DMS114 treated with DMSO at 0.1 percent for 48 hours (cell line): ENCODE results near the gene ACY1.
"Not testable (repeated sequence)": the region's sequence is repeated elsewhere in the genome, so short reads cannot be mapped to it uniquely, and the experiment has no call there.

Experiments used
- DNase-seq: peaks from one replicate; lab custom pipeline; 2025; ENCODE audit not compliant: unreplicated experiment; lab: John Stamatoyannopoulos, UW

ACY1 gene

DNA sequence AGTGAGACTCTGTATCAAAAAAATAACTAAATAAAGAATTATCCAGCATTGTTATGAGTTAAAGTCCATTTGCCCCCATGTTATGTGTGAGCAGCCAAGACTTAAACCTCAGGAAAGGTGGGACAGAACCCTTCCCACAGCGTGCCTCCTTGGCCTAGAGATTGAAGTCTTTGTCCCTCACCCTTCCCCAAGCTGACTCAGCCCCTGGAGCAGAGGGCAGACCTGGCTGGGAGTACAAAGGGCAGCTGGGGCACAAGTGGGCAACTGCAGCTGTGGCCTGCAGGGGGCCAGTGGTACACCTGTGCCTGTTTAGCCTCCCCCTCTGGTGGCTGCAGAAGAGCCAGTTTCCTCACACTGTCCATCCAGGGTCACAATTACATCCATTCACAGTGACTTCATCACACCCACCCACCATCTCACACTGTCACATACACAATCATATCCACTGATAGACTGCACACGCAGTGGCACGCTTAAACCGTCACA, 940 bp upstream of the ACY1 start:
- no peak for DNase-seq

DNA sequence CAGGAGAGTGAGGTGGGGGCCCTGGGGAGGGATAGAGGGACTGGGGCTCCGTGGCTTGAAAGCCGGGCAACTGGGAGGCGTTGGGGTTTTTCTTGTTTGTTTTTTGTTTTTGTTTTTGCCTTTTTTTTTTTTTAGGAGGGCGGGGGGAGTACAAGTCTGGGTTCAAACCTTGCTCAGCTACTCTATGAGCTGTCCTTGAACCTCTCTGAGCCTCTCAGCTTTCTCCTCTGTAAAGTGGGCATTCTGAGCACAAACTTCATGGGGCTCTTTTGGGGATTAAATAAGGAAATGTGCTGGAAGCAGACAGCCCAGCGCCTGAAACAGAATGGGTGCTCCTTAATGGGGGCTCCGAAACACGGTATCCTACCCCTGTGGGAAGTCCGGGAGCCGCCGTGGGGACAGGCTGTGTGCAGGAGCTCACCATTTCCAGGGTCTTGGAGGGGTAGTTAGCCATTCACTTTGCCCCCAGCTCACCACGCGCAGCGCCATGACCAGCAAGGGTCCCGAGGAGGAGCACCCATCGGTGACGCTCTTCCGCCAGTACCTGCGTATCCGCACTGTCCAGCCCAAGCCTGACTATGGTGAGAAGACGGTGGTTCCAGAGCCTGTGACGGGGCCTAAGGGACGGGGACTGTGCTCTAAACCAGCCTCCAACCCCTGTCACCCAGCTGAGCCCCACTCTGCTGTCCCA, 388 bp downstream of the ACY1 start:
- no peak for DNase-seq

DNA sequence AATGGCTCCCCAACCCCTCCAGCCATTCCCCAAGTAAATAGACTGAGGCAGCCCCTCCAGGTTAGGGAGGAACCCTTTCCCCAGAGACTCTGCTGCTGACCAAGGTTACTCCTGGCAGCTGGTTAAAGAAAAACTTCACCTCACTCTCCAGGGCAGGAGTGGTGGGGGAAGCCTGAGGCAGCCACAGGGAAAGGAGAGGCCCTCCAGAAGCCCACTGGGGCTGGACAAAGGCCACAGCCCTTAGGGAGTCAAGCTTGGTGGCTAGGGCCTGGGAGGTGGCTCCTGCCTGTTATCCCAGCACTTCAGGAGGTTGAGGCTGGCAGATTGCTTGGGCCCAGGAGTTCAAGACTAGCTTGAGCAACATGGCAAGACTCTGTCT, 923 bp downstream of the ACY1 start:
- DNase-seq = no peak

DNA sequence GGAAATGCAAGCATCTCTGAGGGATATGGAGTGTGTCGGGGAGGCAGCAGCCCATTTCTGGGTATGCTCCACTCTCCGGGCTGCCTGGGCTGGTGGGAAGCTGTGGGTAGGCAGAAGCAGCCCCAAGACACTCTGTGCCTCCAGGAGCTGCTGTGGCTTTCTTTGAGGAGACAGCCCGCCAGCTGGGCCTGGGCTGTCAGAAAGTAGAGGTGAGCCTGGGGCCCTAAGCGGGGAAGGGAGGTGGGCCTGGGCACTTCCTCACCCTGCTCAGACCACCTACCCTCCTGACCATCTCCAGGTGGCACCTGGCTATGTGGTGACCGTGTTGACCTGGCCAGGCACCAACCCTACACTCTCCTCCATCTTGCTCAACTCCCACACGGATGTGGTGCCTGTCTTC, 1.7 kb downstream of the ACY1 start:
- no peak for DNase-seq

DNA sequence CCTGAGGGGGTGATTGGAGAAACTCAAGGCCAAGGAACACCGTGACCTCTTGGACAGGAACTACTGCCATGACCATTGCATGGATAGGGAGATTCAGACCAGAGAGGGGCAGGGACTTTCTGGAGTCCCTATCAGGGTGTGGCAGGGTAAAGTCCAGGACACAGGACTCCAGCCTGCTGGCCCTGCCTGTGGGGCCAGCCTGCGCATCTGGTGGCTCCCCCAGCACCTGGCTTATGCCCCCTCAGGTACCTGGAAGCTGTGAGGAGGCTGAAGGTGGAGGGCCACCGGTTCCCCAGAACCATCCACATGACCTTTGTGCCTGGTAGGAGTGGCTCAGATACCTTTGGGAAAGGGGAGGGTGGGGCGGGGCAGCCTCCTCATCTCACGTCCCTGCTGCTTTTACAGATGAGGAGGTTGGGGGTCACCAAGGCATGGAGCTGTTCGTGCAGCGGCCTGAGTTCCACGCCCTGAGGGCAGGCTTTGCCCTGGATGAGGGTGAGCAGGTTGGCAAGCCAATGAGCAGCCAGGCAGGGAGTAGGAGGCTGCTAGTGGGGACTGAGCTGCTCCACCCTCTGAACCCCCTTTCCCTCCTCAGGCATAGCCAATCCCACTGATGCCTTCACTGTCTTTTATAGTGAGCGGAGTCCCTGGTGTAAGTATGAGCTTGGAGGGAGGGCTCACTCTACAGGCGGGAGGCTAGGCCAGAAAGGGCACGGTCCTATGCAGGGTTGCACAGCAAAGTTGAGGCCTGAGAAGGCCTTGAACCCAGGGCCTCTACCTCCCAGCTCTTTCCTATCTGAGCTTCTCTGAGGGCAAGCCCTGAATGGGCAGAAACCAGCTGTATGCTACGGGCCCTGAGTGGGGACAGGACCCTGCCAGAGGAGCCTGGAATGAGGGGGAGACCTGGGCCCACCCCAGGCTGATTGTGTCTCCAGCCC, 2.9 kb downstream of the ACY1 start:
- no peak for DNase-seq

DNA sequence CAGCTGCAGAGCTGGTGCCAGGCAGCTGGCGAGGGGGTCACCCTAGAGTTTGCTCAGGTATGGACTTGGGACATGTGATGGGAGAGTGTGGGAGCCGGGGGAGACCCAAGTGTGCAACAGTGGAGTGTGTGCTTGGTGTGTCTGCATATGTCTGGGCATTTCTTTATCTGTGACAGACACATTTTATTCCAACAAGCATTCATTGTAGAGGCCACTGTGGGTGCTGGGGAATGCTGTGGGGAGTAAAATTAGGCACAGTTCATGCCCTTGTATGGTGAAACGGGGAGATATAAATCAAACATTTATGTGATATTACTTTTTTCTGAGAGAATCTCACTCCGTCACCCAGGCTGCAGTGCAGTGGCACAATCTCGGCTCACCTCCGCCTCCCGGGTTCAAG, 4.2 kb downstream of the ACY1 start:
- DNase-seq = no peak

DNA sequence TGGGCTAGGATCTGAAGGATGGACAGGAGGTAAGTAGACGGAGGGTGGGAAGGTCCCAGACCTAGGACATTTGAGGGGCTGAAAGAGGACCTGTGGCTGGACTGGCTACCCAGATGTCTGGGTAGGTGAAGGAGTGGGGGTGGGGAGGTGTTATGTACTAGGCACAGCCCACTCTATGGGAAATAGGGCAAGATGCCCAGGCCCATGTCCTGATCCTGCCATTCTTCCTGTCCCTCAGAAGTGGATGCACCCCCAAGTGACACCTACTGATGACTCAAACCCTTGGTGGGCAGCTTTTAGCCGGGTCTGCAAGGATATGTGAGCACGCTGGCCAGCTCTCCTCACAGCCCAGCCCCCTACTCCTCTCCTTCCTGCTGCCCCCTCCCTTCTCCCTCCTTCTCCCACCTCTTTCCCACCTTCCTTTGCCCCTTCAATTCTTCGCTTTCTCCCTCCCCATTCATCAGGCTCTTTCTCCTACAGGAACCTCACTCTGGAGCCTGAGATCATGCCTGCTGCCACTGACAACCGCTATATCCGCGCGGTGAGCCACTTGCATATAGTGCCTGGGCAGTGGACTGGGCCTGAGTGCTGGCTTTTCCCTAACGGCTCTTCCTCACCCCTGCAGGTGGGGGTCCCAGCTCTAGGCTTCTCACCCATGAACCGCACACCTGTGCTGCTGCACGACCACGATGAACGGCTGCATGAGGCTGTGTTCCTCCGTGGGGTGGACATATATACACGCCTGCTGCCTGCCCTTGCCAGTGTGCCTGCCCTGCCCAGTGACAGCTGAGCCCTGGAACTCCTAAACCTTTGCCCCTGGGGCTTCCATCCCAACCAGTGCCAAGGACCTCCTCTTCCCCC, 5.2 kb downstream of the ACY1 start:
- no peak for DNase-seq

DNA sequence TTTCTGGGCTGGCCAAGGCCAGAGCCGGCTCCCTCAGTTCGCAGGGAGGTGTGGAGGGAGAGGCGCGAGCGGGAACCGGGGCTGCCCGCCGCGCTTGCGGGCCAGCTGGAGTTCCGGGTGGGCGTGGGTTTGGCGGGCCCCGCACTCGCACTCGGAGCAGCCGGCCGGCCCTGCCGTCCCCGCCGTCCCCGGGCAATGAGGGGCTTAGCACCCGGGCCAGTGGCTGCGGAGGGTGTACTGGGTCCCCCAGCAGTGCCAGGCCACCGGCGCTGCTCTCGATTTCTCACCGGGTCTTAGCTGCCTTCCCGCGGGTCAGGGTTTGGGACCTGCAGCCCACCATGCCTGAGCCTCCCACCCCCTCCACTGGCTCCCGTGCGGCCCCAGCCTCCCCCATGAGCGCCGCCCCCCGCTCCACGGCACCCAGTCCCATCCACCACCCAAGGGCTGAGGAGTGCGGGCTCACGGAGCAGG, 7.2 kb downstream of the ACY1 start:
- DNase-seq = not testable (repeated sequence)

DNA sequence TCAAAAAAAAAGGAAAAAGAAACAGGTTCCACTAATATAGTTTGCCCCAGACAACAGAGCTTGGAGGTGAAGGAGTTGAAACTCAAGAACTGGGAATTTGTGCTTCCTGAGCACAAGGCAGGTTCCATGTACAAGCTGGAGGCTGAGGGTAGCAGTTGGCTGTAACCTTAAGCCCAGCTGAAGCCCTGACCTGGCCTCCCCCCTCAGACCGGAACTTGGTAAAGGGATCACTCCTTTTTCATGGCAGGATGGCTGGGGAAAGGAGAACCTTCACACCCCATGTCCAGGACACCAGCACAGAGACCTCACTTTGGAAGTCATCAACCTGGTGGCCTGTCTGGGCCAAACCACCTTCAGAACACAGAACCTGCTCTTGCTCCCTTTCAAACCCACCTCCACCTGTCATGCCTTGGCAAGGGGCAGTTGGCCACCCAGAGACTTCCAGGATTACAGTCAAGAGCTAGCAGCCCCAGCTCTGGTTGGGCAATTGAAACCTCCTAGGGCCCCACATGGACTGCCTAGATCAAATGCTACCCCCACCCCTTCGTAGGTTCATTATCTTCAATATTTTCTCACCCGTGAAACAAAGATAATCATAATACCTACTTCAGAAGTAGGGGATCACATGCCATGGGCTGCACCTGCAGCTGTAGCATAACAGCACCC, 8.8 kb downstream of the ACY1 start:
- no peak for DNase-seq

DNA sequence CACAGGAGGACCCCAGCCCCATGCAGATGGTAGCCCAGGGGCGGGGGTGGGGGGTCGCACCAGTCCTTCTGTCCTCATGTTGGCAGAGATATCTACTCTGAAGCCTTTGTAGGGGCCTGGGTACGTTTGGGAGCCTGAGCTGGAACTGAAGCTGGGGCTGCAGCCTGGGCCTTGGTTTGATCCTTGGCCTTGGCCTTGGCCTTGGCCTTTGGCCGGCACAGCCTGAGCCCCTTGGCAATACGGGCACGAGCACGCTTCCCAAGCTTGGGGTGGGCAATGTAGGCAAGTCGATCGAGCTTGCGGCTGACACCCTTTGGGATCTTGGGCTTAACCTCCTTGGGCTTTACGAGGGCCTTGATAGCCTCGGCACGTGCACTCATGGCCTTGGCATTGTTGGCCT, 10.3 kb downstream of the ACY1 start:
- DNase-seq = not testable (repeated sequence)

DNA sequence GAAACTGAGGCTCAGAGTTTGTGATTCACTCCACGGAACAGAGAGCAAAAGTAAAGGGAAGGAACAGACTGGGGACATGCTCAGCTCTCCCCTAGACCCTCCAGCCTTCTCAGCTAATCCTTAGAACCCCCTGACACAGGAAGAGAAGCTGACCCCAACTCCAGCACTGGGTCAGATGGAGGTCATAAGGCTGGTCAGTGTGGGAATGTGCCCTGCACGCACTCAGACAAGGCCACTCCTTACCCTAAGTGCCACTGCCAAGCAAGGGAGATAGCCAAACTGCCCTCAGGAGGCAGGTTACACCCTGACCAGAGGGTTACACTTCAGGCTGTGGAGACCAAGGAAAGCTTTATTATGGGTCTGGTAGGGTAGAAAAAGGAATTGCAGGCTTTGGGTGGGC, 11.2 kb downstream of the ACY1 start:
- no peak for DNase-seq

DNA sequence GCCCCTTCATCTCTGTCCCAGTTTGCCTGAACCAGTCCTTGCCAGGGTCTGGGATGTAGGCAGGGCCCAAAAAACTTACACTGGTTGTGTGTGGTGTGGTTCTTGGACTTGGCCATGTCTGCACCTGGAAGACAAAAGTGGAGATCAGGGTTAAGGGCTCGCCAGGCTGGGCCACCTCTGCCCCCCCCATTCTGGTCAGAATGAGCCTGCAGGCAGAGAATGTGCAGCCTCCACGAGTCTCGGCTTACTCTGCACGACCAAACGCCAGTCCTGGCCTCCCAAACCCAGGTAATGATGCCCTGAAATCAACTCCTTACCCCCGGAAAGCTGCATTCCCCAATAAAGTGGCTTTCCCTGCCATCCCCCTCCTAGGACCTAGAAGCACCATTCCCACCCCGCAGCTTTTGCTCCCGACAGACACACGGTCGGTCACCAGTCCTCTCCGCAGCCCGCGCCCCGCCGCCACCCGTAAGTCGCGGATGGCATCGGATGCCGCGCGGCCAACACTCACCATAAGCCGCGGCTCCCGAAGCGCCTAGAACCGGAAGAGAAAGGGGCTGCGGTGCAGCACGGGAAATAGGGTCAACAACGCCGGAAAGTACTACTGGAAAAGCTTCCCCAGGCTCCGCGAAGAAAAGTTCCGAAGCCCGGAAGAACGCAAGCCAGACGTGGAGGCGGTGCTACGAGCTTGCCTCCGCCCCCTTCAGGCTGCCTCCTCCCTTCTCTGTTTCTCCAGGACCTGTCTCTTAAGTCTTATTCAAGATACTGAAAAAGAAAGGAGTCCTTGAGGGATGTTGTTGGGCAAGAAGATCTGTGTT, 12.2 kb downstream of the ACY1 start, which contains the start of gene RPL29:
RPL29 (minus strand) TSS at position 550 of the 818 bp plus-strand sequence; CDS start at position 116, 434 bp downstream.
- peak; percentile 94 for DNase-seq

DNA sequence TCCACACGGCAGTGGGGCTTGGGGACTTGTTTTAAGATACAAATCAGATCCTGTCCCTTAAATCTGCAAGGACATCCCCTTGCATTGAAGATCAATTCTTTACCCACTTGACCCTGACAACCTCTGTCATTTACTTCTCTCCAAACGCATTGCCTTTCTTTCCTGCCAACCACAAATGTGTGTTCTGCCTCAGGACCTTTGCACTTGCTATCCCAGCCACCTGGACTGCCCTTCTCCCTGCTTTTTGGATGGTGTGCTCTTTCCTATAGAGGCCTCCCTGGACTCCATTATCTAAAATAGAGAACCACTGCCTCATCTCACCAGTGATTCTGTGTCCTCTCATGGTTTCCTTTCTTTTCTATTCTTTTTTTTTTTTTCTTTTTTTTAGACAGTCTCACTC, 13.8 kb downstream of the ACY1 start:
- no peak for DNase-seq

DNA sequence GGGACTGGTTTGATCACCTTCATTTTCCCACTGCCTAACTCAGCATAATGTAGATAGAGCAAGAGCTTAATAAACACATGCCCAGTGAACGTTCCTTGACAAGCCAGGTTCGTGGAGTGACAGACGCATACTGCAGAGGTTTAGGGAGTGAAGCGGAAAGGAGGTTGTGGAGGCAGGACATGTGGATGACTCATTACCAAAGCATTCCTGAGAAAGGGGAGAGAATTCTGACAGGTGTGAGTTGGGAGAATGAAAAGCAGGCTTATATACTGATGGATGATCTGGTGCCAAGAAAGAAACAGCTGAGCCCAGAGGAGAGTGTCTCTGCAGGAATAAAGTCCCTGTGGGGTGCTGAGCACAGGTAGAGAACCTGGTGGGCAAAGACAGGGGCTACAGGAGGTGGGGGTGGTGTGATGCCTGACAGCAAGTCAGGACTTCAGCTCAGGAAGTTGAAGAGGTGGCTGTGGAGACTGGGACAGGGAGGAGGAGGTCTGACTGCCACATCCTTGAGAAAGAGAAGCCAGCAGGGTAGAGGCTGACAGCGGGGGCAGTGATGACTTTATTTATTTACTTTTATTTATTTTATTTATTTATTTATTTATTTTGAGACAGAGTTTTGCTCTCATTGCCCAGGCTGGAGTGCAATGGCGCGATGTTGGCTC, 14.7 kb downstream of the ACY1 start:
- no peak for DNase-seq

DNA sequence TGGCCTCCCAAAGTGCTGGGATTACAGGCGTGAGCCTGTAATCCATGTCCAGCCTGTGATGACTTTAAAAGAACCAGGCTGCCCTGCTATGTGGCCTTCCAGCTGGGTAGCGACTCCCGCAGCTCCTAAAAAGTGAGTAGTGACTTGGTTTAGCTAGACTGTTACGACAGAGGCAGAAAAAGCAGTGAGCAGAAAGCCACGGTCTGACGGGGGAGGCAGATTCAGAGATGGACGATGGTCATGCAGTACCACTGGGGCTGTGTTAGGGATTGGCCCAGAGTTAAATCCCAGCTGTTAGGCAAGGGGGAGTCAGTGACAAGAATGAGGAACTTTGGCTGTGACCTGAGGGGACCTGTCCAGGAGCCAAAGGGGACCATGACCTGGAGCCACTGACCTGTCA, 15.4 kb downstream of the ACY1 start:
- no peak for DNase-seq

DNA sequence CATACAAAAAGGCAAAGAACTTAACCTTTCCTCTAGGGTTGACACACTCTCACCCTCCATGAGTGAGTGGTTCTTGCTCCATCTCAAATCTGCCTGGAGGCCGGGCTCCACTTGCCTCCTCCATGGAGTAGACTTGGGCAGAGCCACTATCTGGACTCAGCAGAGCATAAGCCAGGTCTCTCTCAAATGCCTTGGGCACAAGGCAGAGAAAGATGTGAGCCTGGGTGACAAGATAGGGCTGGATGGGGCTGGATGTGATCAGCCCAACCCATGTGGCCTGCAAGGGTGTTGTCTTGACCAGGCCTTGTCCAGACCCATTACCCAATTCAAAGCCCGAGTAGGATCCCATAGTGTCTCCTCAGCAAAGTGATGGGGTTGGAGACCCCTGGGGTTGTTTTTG, 16.5 kb downstream of the ACY1 start:
- no peak for DNase-seq

DNA sequence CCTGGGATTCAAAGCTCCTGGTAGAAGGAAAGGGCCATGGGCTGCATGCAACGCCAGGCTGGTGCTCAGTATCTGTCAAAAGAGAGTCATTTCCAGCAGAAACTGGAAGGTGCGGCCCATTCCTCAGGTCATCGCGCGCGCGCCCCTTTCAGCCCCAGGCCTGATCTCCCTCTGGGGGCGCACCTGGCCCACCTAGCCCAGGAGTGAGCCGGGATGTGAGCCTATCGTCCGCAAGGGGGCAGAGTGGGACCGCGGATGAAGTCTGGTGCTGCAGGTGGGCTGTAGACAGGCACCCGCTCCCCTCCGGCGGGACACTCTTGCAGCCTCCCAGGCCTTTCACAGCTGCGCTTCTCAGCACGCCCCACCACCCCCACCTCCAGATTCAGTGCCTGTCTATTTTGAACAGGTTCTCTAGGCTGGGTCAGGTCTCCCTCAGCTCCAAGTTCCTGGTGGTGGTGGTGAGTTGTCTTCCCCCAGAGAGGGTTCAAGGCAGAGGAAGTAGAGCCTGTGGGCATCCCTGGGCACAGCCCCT, 18.2 kb downstream of the ACY1 start:
- peak; percentile 10 for DNase-seq

DNA sequence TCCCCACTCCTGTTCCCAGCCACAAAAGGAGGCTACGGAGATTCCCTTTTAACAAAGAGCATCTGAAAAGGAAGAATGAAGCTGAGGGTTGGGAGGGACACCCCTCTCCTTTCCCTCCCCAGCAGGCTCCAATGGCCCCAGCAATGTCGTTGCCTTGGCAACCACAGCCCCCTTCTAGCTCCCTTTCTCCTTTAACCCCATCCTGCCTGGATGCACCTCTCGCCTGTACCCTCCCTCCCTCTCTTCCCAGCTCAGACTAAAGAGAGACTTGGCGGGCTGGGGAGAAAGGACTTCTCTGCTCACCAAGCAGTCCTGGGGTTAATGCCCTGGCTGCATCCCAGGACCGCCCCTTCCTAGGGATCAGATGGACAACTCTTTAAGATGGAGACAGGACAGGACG, 19.4 kb downstream of the ACY1 start:
- DNase-seq = no peak
